Activated CD8-positive, alpha-beta T cell treated with anti-CD3 and anti-CD28 coated beads, Interleukin-2, amount 10 ng/mL, durations not matched to agents 7 days and 5 days (primary cell): ENCODE measurements around the gene SLC38A10. TPM values are rescaled to one million over a fixed set of nuclear protein-coding genes. Genes with fewer than 3 reads are reported as not detected.
A peak's percentile ranks its signal among the peaks of the same experiment; 100 is the strongest.

ENCODE experiments used
- ATAC-seq: fragments of 150-1000 bp; cut with Tn5 transposase; one replicate; pipeline ENCODE4 v1.10.0; 2021; ENCODE audit warnings: moderate library complexity
- CTCF ChIA-PET: fragments of 350-600 bp; sonication (Branson Sonifier 250); formaldehyde crosslinking; loops from one replicate; lab custom pipeline; 2021; ENCODE audit warnings: antibody characterized with exemption; lab: Charles Lee
- POLR2A ChIA-PET: fragments of 350-600 bp; sonication (Branson Sonifier 250); formaldehyde crosslinking; loops from one replicate; lab custom pipeline; 2021; ENCODE audit warnings: antibody characterized with exemption; lab: Charles Lee
- DNase-seq: peaks from one replicate; pipeline ENCODE4 v3.0.0-alpha.2; 2020
- H3K27ac Mint-ChIP-seq: one replicate; pipeline ENCODE4 v1.8.0; 2021; ENCODE audit warnings: mild to moderate bottlenecking, mixed read lengths
- H3K27me3 Mint-ChIP-seq: one replicate; pipeline ENCODE4 v1.8.0; 2021; ENCODE audit warnings: low read depth, mixed read lengths
- H3K36me3 Mint-ChIP-seq: one replicate; pipeline ENCODE4 v1.8.0; 2021; ENCODE audit warnings: low read depth, mixed read lengths
- H3K4me1 Mint-ChIP-seq: one replicate; pipeline ENCODE4 v1.8.0; 2021; ENCODE audit warnings: low read depth, mixed read lengths
- H3K4me3 Mint-ChIP-seq: one replicate; pipeline ENCODE4 v1.8.0; 2021; ENCODE audit warnings: mild to moderate bottlenecking, mixed read lengths
- H3K9me3 Mint-ChIP-seq: one replicate; pipeline ENCODE4 v1.8.0; 2022; ENCODE audit warnings: mixed read lengths; ENCODE audit not compliant: insufficient read depth
- total RNA-seq, 2 experiments: library from RNA; stranded (reverse); gene quantifications; one replicate each; pipeline ENCODE4 v1.2.3, GENCODE V29; 2021

SLC38A10 gene
- total RNA-seq, 2 experiments from 2014 or later, result 78.5 to 83.5 TPM

DNA sequence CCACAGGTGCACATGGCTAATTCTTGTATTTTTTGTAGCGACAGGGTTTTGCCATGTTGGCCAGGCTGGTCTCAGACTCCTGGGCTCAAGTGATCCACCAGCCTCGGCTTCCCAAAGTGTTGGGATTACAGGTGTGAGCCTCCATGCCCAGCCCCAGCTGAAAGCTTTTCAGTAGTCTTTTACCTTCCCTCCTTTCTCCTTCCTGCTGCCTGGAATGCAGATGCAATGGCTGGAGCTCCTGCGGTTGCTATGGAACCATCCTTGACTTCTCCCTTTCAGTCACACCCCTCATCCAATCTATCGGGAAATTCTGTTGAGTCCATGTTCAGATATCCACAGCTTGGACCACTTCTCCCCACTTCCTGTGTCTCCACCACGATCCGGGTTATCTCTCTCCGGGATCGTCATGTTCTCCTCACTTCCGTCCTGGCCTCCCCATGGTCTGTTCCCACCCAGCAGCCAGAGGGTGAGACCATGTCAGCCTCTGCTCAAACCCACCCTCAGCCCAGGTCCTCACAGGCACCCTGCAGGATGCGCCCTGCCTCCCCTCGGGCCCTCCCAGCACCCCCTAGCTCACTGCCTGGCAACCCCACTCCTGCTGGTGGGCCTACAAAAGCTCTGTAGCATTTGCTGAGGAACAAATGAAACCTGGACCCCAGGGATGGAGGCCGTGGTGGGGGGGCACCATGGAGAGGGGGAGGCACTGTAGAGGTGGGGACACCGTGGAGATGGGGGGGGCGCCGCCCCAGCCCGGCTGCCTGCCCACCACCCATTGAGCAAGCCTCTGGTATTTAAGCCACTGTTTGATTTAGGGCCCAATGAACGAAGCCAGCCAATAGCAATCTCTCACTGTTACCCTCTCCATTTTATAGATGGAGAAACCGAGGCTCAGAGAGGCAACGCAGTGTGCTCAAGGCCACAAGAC, 12.8 kb upstream of the SLC38A10 start:
- POLR2A ChIA-PET, result no interaction called here
- no peak overlapping the region for H3K27ac Mint-ChIP-seq
- H3K27me3 Mint-ChIP-seq, result no peaks in the 10 kb centered on the region
- no peak for ATAC-seq
- peaks cover 8% of the 10 kb centered on the region for H3K4me1 Mint-ChIP-seq
- no peak for DNase-seq
- no peak overlapping the region for H3K4me3 Mint-ChIP-seq
- H3K36me3 Mint-ChIP-seq, result no peaks in the 10 kb centered on the region
- CTCF ChIA-PET, result interaction anchor here (0.6 kb wide), 1 partner anchor 293 kb away, joined by 3 read pairs; no protein-coding TSS in a partner anchor
- no peaks in the 10 kb centered on the region for H3K9me3 Mint-ChIP-seq

DNA sequence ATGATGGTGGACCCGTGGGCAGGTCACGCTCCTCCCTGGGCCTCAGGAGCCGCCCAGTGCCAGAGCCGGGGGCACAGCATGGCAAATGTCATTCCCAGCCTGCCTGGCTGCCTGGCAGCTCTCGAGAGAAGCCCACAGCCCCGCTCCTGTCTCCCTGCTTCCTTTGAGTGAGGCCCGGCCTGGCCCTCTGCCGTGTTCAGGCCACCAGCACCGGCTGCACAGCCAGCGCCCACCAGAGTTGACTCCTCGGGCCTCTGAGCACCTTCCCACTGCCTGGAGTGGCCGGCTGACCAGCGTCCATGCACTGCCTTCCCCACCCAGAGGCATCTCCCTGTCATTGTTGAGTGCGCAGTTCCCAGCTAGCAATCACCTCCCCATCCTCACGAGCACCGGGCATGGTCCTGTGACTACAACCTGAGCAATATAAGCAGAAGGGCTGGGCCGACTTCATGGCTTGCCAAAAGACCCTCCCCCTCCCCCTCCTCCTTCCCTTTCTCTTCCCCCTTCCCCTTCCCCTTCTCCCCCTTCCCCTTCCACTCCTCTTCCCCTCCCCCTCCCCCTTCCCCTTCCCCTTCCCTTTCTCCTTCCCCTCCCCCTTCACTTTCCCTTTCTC, 11.9 kb upstream of the SLC38A10 start:
- ATAC-seq, result peak; percentile 12
- H3K9me3 Mint-ChIP-seq, result no peaks in the 10 kb centered on the region
- CTCF ChIA-PET, result interaction anchor here (0.6 kb wide), 1 partner anchor 294 kb away, joined by 3 read pairs; no protein-coding TSS in a partner anchor
- DNase-seq, result no peak
- H3K4me3 Mint-ChIP-seq, result no peak overlapping the region
- peaks cover 8% of the 10 kb centered on the region for H3K4me1 Mint-ChIP-seq
- POLR2A ChIA-PET, result interaction anchor here (0.6 kb wide), 1 partner anchor 183 kb away, joined by 3 read pairs; no protein-coding TSS in a partner anchor
- no peaks in the 10 kb centered on the region for H3K27me3 Mint-ChIP-seq
- H3K36me3 Mint-ChIP-seq, result no peaks in the 10 kb centered on the region
- no peak overlapping the region for H3K27ac Mint-ChIP-seq

DNA sequence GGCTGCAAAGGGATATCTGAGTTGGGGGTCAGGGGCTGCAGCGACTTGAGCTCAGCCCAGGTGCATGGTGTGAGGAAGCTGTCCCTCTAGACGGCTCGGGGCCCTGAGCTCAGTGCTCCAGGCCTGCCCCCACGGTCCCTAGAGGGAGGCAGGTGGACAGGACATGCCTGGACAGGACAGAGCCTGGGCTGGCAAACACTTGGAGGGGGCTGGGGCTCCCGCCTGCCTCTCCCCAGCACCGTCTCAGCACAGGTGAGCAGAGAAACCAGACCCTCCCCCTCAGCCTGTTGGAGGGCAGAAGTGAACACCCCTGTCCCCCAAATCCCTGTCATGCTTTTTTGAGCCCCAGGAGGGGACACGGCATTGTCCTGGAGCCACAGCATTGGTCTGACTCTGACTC, 11.4 kb upstream of the SLC38A10 start:
- H3K4me1 Mint-ChIP-seq, result peaks cover 8% of the 10 kb centered on the region
- no peaks in the 10 kb centered on the region for H3K36me3 Mint-ChIP-seq
- no peak for DNase-seq
- ChIA-PET CTCF (no interaction called here), POLR2A (interaction anchor here (0.6 kb wide), 1 partner anchor 183 kb away, joined by 3 read pairs; no protein-coding TSS in a partner anchor)
- no peak overlapping the region for H3K4me3 Mint-ChIP-seq
- no peaks in the 10 kb centered on the region for H3K9me3 Mint-ChIP-seq
- H3K27ac Mint-ChIP-seq, result no peak overlapping the region
- no peaks in the 10 kb centered on the region for H3K27me3 Mint-ChIP-seq
- peak; percentile 3 for ATAC-seq

DNA sequence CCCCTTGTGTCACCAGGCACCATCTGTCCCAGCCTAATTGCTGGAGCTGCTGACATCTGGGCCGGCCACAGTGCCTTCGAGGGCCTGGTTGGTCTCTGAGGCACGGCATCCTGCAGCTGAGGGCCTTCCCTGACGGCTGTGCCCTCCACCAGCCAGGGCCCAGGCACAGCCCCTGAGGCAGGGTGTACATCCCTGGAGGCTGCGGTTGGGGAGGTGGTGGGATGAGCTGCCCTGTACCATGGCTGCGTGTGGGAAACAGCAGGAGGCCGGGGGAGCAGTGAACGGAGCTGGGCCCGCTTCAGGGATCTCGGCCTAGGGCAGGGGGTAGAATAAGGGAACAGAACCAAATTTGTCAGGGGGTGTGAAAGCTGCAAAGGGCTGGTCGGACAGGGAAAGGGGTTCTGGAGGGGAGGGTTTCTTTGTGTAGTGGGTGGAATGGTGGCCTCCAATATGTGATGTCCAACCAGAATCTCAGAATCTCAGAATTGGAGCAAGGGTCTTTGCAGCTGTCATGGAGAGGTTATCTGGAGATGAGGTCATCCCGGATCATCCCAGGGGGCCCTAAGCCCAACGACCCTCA, 10.0 kb upstream of the SLC38A10 start:
- no peak overlapping the region for H3K27ac Mint-ChIP-seq
- no peak for ATAC-seq
- peaks cover 8% of the 10 kb centered on the region for H3K4me1 Mint-ChIP-seq
- no peak overlapping the region for H3K4me3 Mint-ChIP-seq
- CTCF ChIA-PET, result interaction anchor here (0.8 kb wide), 1 partner anchor 179 kb away, joined by 3 read pairs; no protein-coding TSS in a partner anchor
- H3K9me3 Mint-ChIP-seq, result no peaks in the 10 kb centered on the region
- H3K27me3 Mint-ChIP-seq, result no peaks in the 10 kb centered on the region
- POLR2A ChIA-PET, result interaction anchor here (1.6 kb wide), 1 partner anchor 10 kb away, joined by 6 read pairs; the partner anchor contains the start of gene SLC38A10
- H3K36me3 Mint-ChIP-seq, result no peaks in the 10 kb centered on the region
- DNase-seq, result no peak

DNA sequence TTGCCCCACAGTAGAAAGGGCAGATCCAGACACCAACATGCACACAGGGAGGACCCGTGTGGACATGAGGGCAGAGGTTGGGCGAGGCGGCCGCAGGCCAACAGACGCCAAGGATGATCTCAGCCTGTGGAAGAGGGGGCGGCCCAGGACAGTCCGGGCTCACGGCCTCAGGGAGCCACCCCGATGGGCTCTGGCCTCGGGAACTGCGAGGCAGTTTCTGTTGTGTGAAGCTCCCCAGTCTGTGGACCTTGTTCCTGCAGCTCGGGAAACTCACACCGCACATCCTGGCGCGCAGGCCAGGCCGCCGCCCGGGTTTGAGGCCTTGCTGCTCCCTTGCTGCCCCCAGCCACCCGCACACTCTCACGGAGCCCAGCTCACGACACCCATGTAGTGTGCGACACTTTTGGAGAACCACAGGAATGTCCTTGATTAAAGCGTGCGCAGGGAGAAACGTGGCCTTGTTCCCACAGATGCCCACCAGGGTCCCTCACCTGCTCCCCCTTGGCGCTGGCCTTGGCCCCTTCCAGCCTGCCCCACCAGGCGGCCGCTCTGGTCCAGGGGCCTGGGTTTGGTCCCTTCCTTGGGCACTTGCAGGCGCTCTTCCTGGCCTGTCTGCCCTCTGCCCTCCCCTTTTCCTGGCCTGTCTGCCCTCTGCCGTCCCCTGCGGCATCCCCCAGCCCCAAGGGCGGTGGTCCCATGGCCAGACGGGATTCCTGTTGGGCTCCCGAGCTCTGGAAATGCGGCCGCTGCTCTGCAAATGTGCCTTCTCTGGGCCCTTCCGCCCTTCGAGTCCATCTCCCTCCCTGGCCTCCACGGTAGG, 9.3 kb upstream of the SLC38A10 start:
- CTCF ChIA-PET, result interaction anchor here (0.8 kb wide), 1 partner anchor 180 kb away, joined by 3 read pairs; no protein-coding TSS in a partner anchor
- POLR2A ChIA-PET, result interaction anchor here (1.6 kb wide), 1 partner anchor 9 kb away, joined by 6 read pairs; the partner anchor contains the start of gene SLC38A10
- ATAC-seq, result no peak

DNA sequence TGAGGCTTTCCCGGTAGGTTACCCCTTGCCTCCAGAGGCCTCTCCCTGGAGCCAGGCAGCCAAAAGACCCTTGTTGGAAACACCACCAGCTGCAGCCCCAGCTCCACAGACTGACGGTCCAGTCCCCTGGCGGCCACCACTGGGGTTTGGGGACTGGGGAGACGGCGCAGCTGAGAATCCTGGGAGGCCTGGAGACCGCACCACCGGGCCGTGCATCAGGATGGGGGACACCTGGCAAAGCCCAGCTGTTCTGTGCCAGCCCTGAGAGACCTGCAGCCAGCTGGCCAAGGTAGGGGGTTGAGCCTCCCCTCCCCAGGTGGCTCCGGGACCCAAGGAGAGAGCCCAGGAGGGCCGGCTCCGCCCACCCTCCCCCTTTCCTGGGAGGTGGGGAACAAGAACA, 8.3 kb upstream of the SLC38A10 start:
- DNase-seq (no peak), ATAC-seq (no peak)
- Mint-ChIP-seq H3K36me3 (no peaks in the 10 kb centered on the region), H3K9me3 (no peaks in the 10 kb centered on the region), H3K4me1 (peaks cover 3% of the 10 kb centered on the region), H3K27me3 (peaks cover 2% of the 10 kb centered on the region), H3K27ac (no peak overlapping the region), H3K4me3 (no peak overlapping the region)
- CTCF ChIA-PET, result no interaction called here
- POLR2A ChIA-PET, result no interaction called here

More for the DNA sequence above, 9.3 kb upstream of the SLC38A10 start:
- Mint-ChIP-seq H3K9me3 (no peaks in the 10 kb centered on the region), H3K27ac (no peak overlapping the region), H3K4me1 (peaks cover 7% of the 10 kb centered on the region), H3K27me3 (no peaks in the 10 kb centered on the region), H3K36me3 (no peaks in the 10 kb centered on the region), H3K4me3 (no peak overlapping the region)
- DNase-seq, result no peak

DNA sequence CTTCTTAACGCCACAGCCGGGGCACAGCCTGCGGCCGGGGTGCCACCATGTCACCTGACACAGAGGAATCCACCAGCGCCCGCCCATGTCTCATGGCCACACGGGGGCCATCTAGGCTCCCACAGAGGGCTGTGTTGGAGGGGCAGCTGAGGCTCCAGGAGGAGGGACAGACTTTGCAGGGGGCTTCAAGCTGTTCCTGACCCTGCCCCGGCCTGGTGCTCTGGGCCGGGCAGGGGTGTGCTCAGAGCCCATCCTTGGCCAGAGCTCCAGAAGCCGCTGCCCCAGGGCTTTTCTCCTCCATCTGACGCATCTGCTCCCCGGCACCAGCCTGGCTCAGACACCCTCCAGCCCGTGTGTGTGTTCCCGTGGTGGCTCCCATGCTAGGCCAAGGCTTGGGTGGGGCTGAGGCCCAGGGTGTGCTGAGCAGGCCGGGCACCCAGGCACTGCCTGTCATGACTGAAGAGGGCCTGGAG, 7.8 kb upstream of the SLC38A10 start:
- peaks cover 3% of the 10 kb centered on the region for H3K27me3 Mint-ChIP-seq
- DNase-seq (no peak), ATAC-seq (no peak)
- H3K4me3 Mint-ChIP-seq, result no peak overlapping the region
- POLR2A ChIA-PET, result no interaction called here
- no peaks in the 10 kb centered on the region for H3K9me3 Mint-ChIP-seq
- peaks cover 3% of the 10 kb centered on the region for H3K4me1 Mint-ChIP-seq
- H3K27ac Mint-ChIP-seq, result no peak overlapping the region
- CTCF ChIA-PET, result no interaction called here
- no peaks in the 10 kb centered on the region for H3K36me3 Mint-ChIP-seq

DNA sequence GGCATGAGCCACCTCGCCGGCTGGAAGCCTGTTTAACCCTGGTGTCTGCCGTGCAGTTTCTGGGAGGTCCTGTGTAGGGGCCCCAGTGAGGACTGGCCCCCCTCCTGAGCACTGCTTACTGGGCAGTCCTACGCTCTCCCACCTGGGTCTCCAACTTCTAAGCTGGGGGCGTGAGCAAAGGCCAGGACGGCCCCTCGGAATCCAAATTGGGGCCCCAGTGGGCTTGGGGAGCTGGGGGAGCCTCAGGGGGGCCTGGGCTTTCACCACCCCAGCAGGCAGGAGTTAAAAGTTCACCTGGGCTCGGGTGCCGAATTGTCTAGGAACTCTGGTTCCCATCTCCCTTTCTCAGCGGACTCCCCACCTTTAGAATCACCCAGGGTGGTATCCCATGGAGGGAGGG, 7.2 kb upstream of the SLC38A10 start:
- DNase-seq (no peak), ATAC-seq (no peak)
- CTCF ChIA-PET, result no interaction called here
- Mint-ChIP-seq H3K36me3 (no peaks in the 10 kb centered on the region), H3K27ac (no peak overlapping the region), H3K27me3 (peaks cover 3% of the 10 kb centered on the region), H3K4me3 (no peak overlapping the region), H3K4me1 (no peaks in the 10 kb centered on the region), H3K9me3 (no peaks in the 10 kb centered on the region)
- POLR2A ChIA-PET, result no interaction called here

DNA sequence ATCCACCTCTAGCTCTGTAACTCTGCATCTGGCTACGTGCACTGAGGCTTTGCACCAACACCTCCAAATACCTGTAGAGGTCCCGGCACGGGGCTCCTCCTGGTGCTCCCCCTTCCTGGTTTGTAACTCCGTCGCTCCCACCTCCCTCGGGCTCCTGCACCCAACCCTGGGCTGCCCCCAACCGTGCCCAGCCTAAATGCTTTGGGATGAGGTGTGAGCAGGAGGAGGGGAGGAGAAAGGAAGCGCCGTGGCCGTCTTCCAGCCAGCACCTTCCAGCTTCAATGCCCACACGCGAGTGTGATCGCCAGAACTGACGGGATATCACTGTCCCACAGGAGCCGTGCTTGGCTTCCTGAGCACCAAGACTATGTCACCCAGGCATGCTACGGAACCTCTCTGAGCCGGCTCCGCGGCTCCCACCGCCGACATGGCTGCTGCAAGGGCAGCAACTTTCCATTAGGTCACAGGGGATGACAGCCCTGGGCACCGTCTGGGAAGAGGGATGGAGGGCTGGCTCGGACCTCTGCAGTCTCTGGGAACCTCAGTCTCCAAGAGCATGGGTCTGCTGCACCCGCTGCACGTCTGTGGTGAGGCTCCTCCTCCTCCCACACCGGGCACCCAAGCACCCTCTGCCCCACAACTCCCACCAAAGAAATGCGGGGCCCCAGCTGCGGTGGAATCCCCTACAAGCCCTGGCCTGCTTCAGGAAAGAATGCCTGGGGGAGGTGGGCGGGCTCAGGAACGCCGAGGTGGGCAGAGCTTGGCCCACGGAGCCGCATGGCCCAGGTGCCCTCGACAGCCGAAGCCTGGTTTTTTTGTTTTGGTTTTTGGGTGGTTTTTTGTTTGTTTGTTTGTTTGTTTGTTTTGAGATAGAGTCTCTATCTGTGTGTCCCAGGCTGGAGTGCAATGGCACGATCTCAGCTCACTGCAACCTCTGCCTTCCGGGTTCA, 6.4 kb upstream of the SLC38A10 start:
- DNase-seq, result no peak
- ChIA-PET POLR2A (no interaction called here), CTCF (no interaction called here)
- ATAC-seq, result no peak
- Mint-ChIP-seq H3K27me3 (peaks cover 3% of the 10 kb centered on the region), H3K4me3 (no peak overlapping the region), H3K27ac (no peak overlapping the region), H3K9me3 (no peaks in the 10 kb centered on the region), H3K4me1 (peaks cover 2% of the 10 kb centered on the region), H3K36me3 (no peaks in the 10 kb centered on the region)

DNA sequence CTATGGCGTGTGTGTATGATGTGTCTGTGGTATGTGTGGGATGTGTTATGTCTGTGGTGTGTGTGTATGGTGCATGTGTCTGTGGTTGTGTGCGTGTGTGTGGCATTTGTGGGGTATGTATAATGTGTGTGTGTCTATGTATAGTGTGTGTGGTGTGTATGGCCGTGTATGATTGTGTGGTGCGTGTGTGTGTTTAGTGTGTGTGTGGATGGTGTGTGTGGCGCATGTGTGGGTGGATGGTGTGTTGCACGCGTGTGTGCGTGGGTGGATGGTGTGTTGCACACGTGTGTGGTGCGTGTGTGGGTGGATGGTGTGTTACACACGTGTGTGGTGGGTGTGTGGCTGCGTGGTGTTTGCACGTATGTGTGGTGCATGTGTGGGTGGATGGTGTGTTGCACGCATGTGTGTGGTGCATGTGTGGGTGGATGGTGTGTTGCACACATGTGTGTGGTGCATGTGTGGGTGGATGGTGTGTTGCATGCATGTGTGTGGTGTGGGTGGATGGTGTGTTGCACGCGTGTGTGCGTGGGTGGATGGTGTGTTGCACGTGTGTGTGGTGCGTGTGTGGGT, 5.6 kb upstream of the SLC38A10 start:
- ATAC-seq (no peak), DNase-seq (no peak)
- Mint-ChIP-seq H3K9me3 (no peaks in the 10 kb centered on the region), H3K27me3 (peaks cover 3% of the 10 kb centered on the region), H3K4me1 (peaks cover 8% of the 10 kb centered on the region), H3K4me3 (no peak overlapping the region), H3K27ac (no peak overlapping the region), H3K36me3 (no peaks in the 10 kb centered on the region)
- POLR2A ChIA-PET, result no interaction called here
- CTCF ChIA-PET, result no interaction called here
